GM23248 (cell line): ENCODE data around the gene PPP2R5D. TPM values are rescaled to one million over a fixed set of nuclear protein-coding genes. Genes with fewer than 3 reads are reported as not detected.
A peak's percentile ranks its signal among the peaks of the same experiment; 100 is the strongest.

Source experiments
- DNase-seq: peaks from one replicate; pipeline ENCODE4 v3.0.0-alpha.2; 2015
- H2AFZ ChIP-seq: fragments of 200-600 bp; sonication (generic); 2 replicates; pipeline ENCODE4 v1.6.1; 2016; ENCODE audit warnings: antibody characterized with exemption
- H3F3A ChIP-seq: fragments of 200-600 bp; sonication (generic); 2 replicates; pipeline ENCODE4 v1.6.1; 2016; ENCODE audit warnings: mild to moderate bottlenecking, antibody characterized with exemption, mixed run types; ENCODE audit not compliant: insufficient read depth
- H3K27ac ChIP-seq: fragments of 200-600 bp; sonication (generic); 2 replicates; pipeline ENCODE4 v1.5.1; 2016; ENCODE audit warnings: mild to moderate bottlenecking
- H3K27me3 ChIP-seq: fragments of 200-600 bp; sonication (generic); replicated peaks from 2 replicates; pipeline ENCODE4 v1.6.1; 2016; ENCODE audit warnings: mild to moderate bottlenecking; ENCODE audit not compliant: insufficient read depth
- H3K36me3 ChIP-seq: fragments of 200-600 bp; sonication (generic); 2 replicates; pipeline ENCODE4 v1.6.1; 2016; ENCODE audit warnings: low read depth, mild to moderate bottlenecking
- H3K4me1 ChIP-seq: fragments of 200-600 bp; sonication (generic); 2 replicates; pipeline ENCODE4 v1.6.1; 2016; ENCODE audit warnings: mild to moderate bottlenecking; ENCODE audit not compliant: insufficient read depth
- H3K4me2 ChIP-seq: fragments of 200-600 bp; sonication (generic); one replicate; pipeline ENCODE4 v1.6.1; 2016; ENCODE audit warnings: mild to moderate bottlenecking; ENCODE audit not compliant: unreplicated experiment
- H3K4me3 ChIP-seq: fragments of 200-600 bp; sonication (generic); 2 replicates; pipeline ENCODE4 v1.5.1; 2016; ENCODE audit warnings: mild to moderate bottlenecking
- H3K79me2 ChIP-seq: fragments of 200-600 bp; sonication (generic); 2 replicates; pipeline ENCODE4 v1.6.1; 2016; ENCODE audit warnings: mild to moderate bottlenecking; ENCODE audit not compliant: insufficient read depth
- H3K9ac ChIP-seq: fragments of 200-600 bp; sonication (generic); 2 replicates; pipeline ENCODE4 v1.6.1; 2016; ENCODE audit warnings: mild to moderate bottlenecking
- H3K9me2 ChIP-seq: fragments of 200-600 bp; sonication (generic); 2 replicates; pipeline ENCODE4 v1.6.1; 2016; ENCODE audit warnings: mixed run types, mild to moderate bottlenecking, moderate library complexity; ENCODE audit not compliant: insufficient read depth
- H3K9me3 ChIP-seq: fragments of 200-600 bp; sonication (generic); one replicate; pipeline ENCODE4 v1.6.1; 2017; ENCODE audit warnings: low read depth
- H4K20me1 ChIP-seq: fragments of 200-600 bp; sonication (generic); 2 replicates; pipeline ENCODE4 v1.6.0; 2016; ENCODE audit not compliant: insufficient read depth
- EZH2 ChIP-seq: fragments of 200-600 bp; sonication (generic); IDR thresholded peaks from 2 replicates; pipeline ENCODE4 v1.6.1; 2018; ENCODE audit warnings: antibody characterized with exemption, mild to moderate bottlenecking; ENCODE audit not compliant: insufficient read depth, poor library complexity, severe bottlenecking
- EZH2phosphoT487 ChIP-seq: fragments of 200-600 bp; sonication (generic); IDR thresholded peaks from 2 replicates; pipeline ENCODE4 v1.6.1; 2018; ENCODE audit warnings: antibody characterized with exemption, moderate library complexity, mild to moderate bottlenecking, low read depth; ENCODE audit not compliant: insufficient read depth
- WGBS, 2 experiments: methylation state at CpG; one replicate each; pipeline ENCODE4 v1.1.6; 2015 to 2017; ENCODE audit warnings: low lambda C conversion rate in 2 of 2, low coverage in 1 of 2; ENCODE audit errors: missing lambda C conversion rate in 2 of 2; 5-methylcytosine and 5-hydroxymethylcytosine counted together
- in situ Hi-C: fragments of 300-500 bp; cut with MboI; formaldehyde crosslinking; loops from 2 replicates; pipeline ENCODE4 v1.15.0; 2020
- polyA plus RNA-seq: library from polyadenylated mRNA; unstranded; fragments of >200 nt; fragmentation: Nextera tagmentation; extraction: Ambion mirVana; gene quantifications from 2 replicates; pipeline ENCODE4 v1.2.1, GENCODE V29; 2016
- total RNA-seq: library from RNA; depleted of rRNA; stranded (reverse); fragments of >200 nt; shearing (Covaris generic); gene quantifications from 2 replicates; pipeline ENCODE4 v1.2.3, GENCODE V29; 2014

Gene PPP2R5D
- total and polyA plus RNA-seq, 2 experiments from 2014 or later, result 40.7 to 42.7 TPM

GRCh38 chr6:43005844-43006243 is 21.5 kb downstream of the PPP2R5D start:
- no peaks in the 10 kb centered on the region for H3K9me3 ChIP-seq
- no peak overlapping the region for H3K4me2 ChIP-seq
- in situ Hi-C loops, result no loop called here
- no peak overlapping the region for H2AFZ ChIP-seq
- TF ChIP-seq EZH2 (no peak), EZH2phosphoT487 (no peak)
- no peak overlapping the region for H3K27ac ChIP-seq
- no peaks in the 10 kb centered on the region for H3K4me1 ChIP-seq
- H3K27me3 ChIP-seq, result no peaks in the 10 kb centered on the region
- no peaks in the 10 kb centered on the region for H4K20me1 ChIP-seq
- H3F3A ChIP-seq, result 0 out of 2 replicates have a peak, but pooled peaks cover 13% of the 10 kb centered on the region
- DNase-seq, result no peak
- peaks cover 5% of the 10 kb centered on the region; the same call in 1 of the 2 replicates for H3K36me3 ChIP-seq
- H3K9ac ChIP-seq, result no peak overlapping the region
- no peak overlapping the region for H3K4me3 ChIP-seq
- WGBS, 2 experiments, result 83 to 86% methylated on average over 5 of the region's 5 CpGs
- H3K9me2 ChIP-seq, result no peaks in the 10 kb centered on the region
- H3K79me2 ChIP-seq, result peaks cover 11% of the 10 kb centered on the region

- no peaks in the 10 kb centered on the region for H3K9me3 ChIP-seq
- in situ Hi-C loops, result no loop called here
- WGBS, 2 experiments, result 96 to 97% methylated on average over 11 of the region's 11 CpGs
- no peaks in the 10 kb centered on the region for H3K9me2 ChIP-seq
- no peak overlapping the region for H3K4me2 ChIP-seq
- TF ChIP-seq EZH2, result no peak
- no peak for TF ChIP-seq EZH2phosphoT487
- H4K20me1 ChIP-seq, result no peaks in the 10 kb centered on the region
- H3K27me3 ChIP-seq, result no peaks in the 10 kb centered on the region
- H3K9ac ChIP-seq, result no peak overlapping the region
- no peak overlapping the region for H3K27ac ChIP-seq
- H3K36me3 ChIP-seq, result peaks cover 5% of the 10 kb centered on the region; the same call in 1 of the 2 replicates
- H3F3A ChIP-seq, result 0 out of 2 replicates have a peak, but pooled peaks cover 13% of the 10 kb centered on the region
- no peak for DNase-seq
- H2AFZ ChIP-seq, result no peak overlapping the region
- peaks cover 14% of the 10 kb centered on the region for H3K79me2 ChIP-seq
- no peak overlapping the region for H3K4me3 ChIP-seq
- H3K4me1 ChIP-seq, result no peaks in the 10 kb centered on the region
Observed at GRCh38 chr6:43006251-43006650, 21.9 kb downstream of the PPP2R5D start.

- Histone ChIP-seq H3K9ac (no peak overlapping the region), H3K4me3 (no peak overlapping the region), H3K27ac (no peak overlapping the region), H4K20me1 (no peaks in the 10 kb centered on the region), H3K36me3 (peaks cover 8% of the 10 kb centered on the region; the same call in 1 of the 2 replicates), H2AFZ (no peak overlapping the region), H3F3A (0 out of 2 replicates have a peak, but pooled peaks cover 13% of the 10 kb centered on the region), H3K9me2 (no peaks in the 10 kb centered on the region), H3K9me3 (no peaks in the 10 kb centered on the region), H3K4me1 (peaks cover 6% of the 10 kb centered on the region; the same call in 1 of the 2 replicates), H3K4me2 (no peak overlapping the region), H3K27me3 (no peaks in the 10 kb centered on the region), H3K79me2 (peaks cover 19% of the 10 kb centered on the region)
- in situ Hi-C loops, result no loop called here
- TF ChIP-seq EZH2phosphoT487 (no peak), EZH2 (no peak)
- 97 to 99% methylated on average over 9 of the region's 9 CpGs for WGBS, 2 experiments
- DNase-seq, result no peak
Observed at GRCh38 chr6:43007126-43007525, 22.8 kb downstream of the PPP2R5D start.

GRCh38 chr6:43009124-43009523 is 24.8 kb downstream of the PPP2R5D start:
- H3F3A ChIP-seq, result 0 out of 2 replicates have a peak, but pooled peaks cover 18% of the 10 kb centered on the region
- TF ChIP-seq EZH2, result no peak
- TF ChIP-seq EZH2phosphoT487, result no peak
- H3K27me3 ChIP-seq, result no peaks in the 10 kb centered on the region
- WGBS, 2 experiments, result 53 to 62% methylated on average over 6 of the region's 6 CpGs
- peak; percentile 63 for DNase-seq
- in situ Hi-C loops, result no loop called here
- H3K79me2 ChIP-seq, result peaks cover 35% of the 10 kb centered on the region
- no peak overlapping the region for H3K27ac ChIP-seq
- H3K4me2 ChIP-seq, result no peak overlapping the region
- no peak overlapping the region for H3K9ac ChIP-seq
- H2AFZ ChIP-seq, result no peak overlapping the region
- no peaks in the 10 kb centered on the region for H3K9me3 ChIP-seq
- H3K36me3 ChIP-seq, result peaks cover 8% of the 10 kb centered on the region; the same call in 1 of the 2 replicates
- no peaks in the 10 kb centered on the region for H4K20me1 ChIP-seq
- peaks cover 15% of the 10 kb centered on the region for H3K4me1 ChIP-seq
- H3K9me2 ChIP-seq, result no peaks in the 10 kb centered on the region
- H3K4me3 ChIP-seq, result no peak overlapping the region

- peaks cover 4% of the 10 kb centered on the region; the same call in 1 of the 2 replicates for H3K36me3 ChIP-seq
- H3K9me3 ChIP-seq, result no peaks in the 10 kb centered on the region
- H3K4me3 ChIP-seq, result no peak overlapping the region
- no peak overlapping the region for H3K27ac ChIP-seq
- TF ChIP-seq EZH2 (no peak), EZH2phosphoT487 (no peak)
- H4K20me1 ChIP-seq, result no peaks in the 10 kb centered on the region
- no peaks in the 10 kb centered on the region for H3K9me2 ChIP-seq
- H3K27me3 ChIP-seq, result no peaks in the 10 kb centered on the region
- no peak overlapping the region for H2AFZ ChIP-seq
- in situ Hi-C loops, result no loop called here
- no peak overlapping the region for H3K9ac ChIP-seq
- peaks cover 55% of the 10 kb centered on the region for H3K79me2 ChIP-seq
- 82 to 85% methylated on average over 6 of the region's 6 CpGs for WGBS, 2 experiments
- H3K4me2 ChIP-seq, result no peak overlapping the region
- 0 out of 2 replicates have a peak, but pooled peaks cover 13% of the 10 kb centered on the region for H3F3A ChIP-seq
- DNase-seq, result no peak
- H3K4me1 ChIP-seq, result peaks cover 25% of the 10 kb centered on the region
Observed at GRCh38 chr6:43011207-43011606, 26.8 kb downstream of the PPP2R5D start.
